Measurements from ENCODE around the gene PIGQ. TPM values are rescaled to one million over a fixed set of nuclear protein-coding genes. Genes with fewer than 3 reads are reported as not detected.

Gene PIGQ
- total RNA-seq, 1 donor from 2014 or later = 70.2 TPM

DNA sequence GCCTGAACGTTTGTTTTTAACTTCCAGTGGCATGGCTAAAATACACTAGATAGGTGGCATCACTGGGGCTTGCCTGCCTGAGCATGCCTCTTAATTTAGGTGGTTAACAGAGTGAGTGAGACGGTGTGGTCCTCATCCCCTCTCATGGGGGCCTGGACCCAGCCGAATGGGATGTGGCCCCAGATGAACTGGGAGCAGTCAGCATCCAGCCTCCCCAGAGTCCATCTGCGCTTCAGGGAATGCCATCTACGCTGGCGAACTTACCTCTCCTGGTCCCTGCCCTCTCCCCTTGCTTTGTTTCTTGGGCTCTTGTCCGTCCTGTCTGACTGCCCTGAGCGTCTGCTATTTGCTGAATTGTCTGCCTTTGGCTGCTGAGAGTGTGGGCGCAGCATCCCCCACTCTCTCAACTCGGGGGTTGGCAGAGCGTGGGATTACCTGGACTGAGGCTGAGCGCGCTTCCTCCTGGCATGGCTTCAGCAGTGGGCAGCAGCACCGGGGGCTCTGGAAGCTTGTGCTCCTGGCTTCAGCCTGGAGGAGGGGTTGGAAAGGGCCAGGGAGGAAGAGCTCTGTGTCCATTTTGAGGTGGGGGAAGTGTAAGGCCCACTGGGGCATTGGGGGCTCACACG is 22.2 kb downstream of the PIGQ start:
- no peak for TF ChIP-seq CTCF (IDR thresholded peaks at IDR 0.05)
- peaks cover 5 to 11% of the 10 kb centered on the region in 2 donors for H3K36me3 ChIP-seq
- H3K9me3 ChIP-seq = no peaks in the 10 kb centered on the region
- no peak overlapping the region for H3K27ac ChIP-seq
- intact Hi-C loops (cut with DNase I) = no loop called here
- peak overlapping the region in 1 of 2 donors; percentile 92 for H3K4me3 ChIP-seq
- H3K4me1 ChIP-seq = peaks cover 8 to 32% of the 10 kb centered on the region in 2 donors
- DNase-seq (ENCODE audit: low spot score in 2 of 2) = no peak
- H3K27me3 ChIP-seq = no peaks in the 10 kb centered on the region

- Histone ChIP-seq H3K4me1 (peaks cover 8 to 26% of the 10 kb centered on the region in 2 donors), H3K9me3 (no peaks in the 10 kb centered on the region), H3K36me3 (peaks cover 5 to 16% of the 10 kb centered on the region in 2 donors), H3K4me3 (peak overlapping the region in 1 of 2 donors; percentile 92), H3K27me3 (no peaks in the 10 kb centered on the region), H3K27ac (no peak overlapping the region)
- no peak for TF ChIP-seq CTCF (IDR thresholded peaks at IDR 0.05)
- peak in 1 of 2 donors; percentile 78 for DNase-seq (ENCODE audit: low spot score in 2 of 2)
- intact Hi-C loops (cut with DNase I) = no loop called here
Observed at GRCh38 chr16:592518-593306, 22.9 kb downstream of the PIGQ start.

GRCh38 chr16:593406-593805 is 23.6 kb downstream of the PIGQ start:
- Histone ChIP-seq H3K9me3 (no peaks in the 10 kb centered on the region), H3K4me3 (no peak overlapping the region), H3K27me3 (no peaks in the 10 kb centered on the region), H3K27ac (no peak overlapping the region), H3K36me3 (peaks cover 5 to 16% of the 10 kb centered on the region in 2 donors), H3K4me1 (peaks cover 1 to 19% of the 10 kb centered on the region in 2 donors)
- DNase-seq (ENCODE audit: low spot score in 2 of 2) = no peak
- TF ChIP-seq CTCF (IDR thresholded peaks at IDR 0.05) = no peak
- intact Hi-C loops (cut with DNase I) = no loop called here

GRCh38 chr16:593807-594206 is 24.0 kb downstream of the PIGQ start:
- intact Hi-C loops (cut with DNase I) = no loop called here

GRCh38 chr16:595094-595528 is 25.3 kb downstream of the PIGQ start:
- Histone ChIP-seq H3K36me3 (peaks cover 5 to 18% of the 10 kb centered on the region in 2 donors), H3K4me3 (no peak overlapping the region), H3K4me1 (peaks cover 0 to 19% of the 10 kb centered on the region in 2 donors), H3K27ac (no peak overlapping the region), H3K27me3 (no peaks in the 10 kb centered on the region), H3K9me3 (no peaks in the 10 kb centered on the region)
- no peak for DNase-seq (ENCODE audit: low spot score in 2 of 2)
- intact Hi-C loops (cut with DNase I) = no loop called here
- no peak for TF ChIP-seq CTCF (IDR thresholded peaks at IDR 0.05)

More at GRCh38 chr16:593807-594206, 24.0 kb downstream of the PIGQ start:
- no peaks in the 10 kb centered on the region for H3K27me3 ChIP-seq
- no peaks in the 10 kb centered on the region for H3K9me3 ChIP-seq
- H3K27ac ChIP-seq = no peak overlapping the region
- peaks cover 5 to 16% of the 10 kb centered on the region in 2 donors for H3K36me3 ChIP-seq
- TF ChIP-seq CTCF (IDR thresholded peaks at IDR 0.05) = no peak
- DNase-seq (ENCODE audit: low spot score in 2 of 2) = no peak
- H3K4me3 ChIP-seq = no peak overlapping the region
- H3K4me1 ChIP-seq = peaks cover 0 to 19% of the 10 kb centered on the region in 2 donors
